Activated CD8-positive, alpha-beta memory T cell treated with anti-CD3 and anti-CD28 coated beads, Interleukin-2, amount 50 U/mL, for 1 hour (primary cell): ENCODE measurements around the gene DDAH1.

Experiments used
- DNase-seq: peaks from one replicate; pipeline ENCODE4 v3.0.0-alpha.2; 2020; ENCODE audit errors: extremely low read depth

DDAH1 gene

GRCh38 chr1:85274969-85275453, 189.9 kb downstream of the DDAH1 start:
- DNase-seq = no peak

GRCh38 chr1:85273397-85273796, 191.6 kb downstream of the DDAH1 start:
- DNase-seq = no peak

- no peak for DNase-seq
These were observed 196.0 kb downstream of the DDAH1 start for GRCh38 chr1:85268801-85269585.
